Cardiac fibroblast (primary cell): Measurements from ENCODE around the gene TBC1D9.

Experiments
- DNase-seq, 2 donors: peaks; one replicate each; pipeline versions ENCODE4 v3.0.0 to v3.0.0-alpha.2; 2010; ENCODE audit warnings: low read depth in 2 of 2
- H3K4me3 ChIP-seq, 2 donors: replicated peaks in 1 of 2; 1 replicate in 1 of 2; 2 replicates in 1 of 2; pipeline ENCODE4 v1.5.1; 2011; ENCODE audit warnings: low read depth in 2 of 2, low read length in 2 of 2, mild to moderate bottlenecking in 2 of 2, moderate library complexity in 1 of 2
- TF ChIP-seq, protein P1 (sequence below): IDR thresholded peaks from one replicate; pipeline ENCODE4 v1.5.1; 2011; ENCODE audit warnings: low read depth, mild to moderate bottlenecking, low read length, inconsistent platforms

TBC1D9 gene

DNA sequence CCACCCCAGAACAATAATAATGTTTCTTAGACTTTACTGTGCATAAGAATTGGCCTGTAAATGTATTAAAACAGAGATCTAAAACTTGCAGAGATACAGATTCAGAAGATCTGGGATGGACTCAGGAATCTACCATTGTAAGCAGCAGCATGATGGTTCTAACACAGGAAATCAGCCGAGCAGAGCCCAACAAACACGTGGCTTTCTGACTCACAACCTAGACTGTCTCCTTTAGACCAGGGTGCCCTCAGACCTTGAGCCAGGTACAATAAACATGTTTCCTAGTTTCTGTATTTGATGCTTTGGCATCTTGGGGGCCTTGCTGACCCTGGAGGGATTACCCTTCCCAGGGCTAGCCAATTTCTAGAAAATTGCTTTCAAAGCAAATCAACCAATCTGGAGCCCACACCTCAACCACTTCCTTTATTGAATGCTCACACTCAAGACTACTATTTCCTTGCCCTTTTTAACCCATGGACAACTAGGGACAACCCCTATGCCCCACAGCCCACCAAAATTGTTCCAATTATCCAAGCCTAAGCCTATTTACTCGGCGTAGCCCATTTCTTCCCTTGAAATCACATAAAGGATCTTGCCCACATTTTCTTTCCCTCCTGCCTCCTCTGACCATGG, 80.5 kb downstream of the TBC1D9 start:
- TF ChIP-seq, protein P1, sequence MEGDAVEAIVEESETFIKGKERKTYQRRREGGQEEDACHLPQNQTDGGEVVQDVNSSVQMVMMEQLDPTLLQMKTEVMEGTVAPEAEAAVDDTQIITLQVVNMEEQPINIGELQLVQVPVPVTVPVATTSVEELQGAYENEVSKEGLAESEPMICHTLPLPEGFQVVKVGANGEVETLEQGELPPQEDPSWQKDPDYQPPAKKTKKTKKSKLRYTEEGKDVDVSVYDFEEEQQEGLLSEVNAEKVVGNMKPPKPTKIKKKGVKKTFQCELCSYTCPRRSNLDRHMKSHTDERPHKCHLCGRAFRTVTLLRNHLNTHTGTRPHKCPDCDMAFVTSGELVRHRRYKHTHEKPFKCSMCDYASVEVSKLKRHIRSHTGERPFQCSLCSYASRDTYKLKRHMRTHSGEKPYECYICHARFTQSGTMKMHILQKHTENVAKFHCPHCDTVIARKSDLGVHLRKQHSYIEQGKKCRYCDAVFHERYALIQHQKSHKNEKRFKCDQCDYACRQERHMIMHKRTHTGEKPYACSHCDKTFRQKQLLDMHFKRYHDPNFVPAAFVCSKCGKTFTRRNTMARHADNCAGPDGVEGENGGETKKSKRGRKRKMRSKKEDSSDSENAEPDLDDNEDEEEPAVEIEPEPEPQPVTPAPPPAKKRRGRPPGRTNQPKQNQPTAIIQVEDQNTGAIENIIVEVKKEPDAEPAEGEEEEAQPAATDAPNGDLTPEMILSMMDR: no peak
- DNase-seq: peak in 1 of 2 donors; percentile 49
- no peak overlapping the region for H3K4me3 ChIP-seq

DNA sequence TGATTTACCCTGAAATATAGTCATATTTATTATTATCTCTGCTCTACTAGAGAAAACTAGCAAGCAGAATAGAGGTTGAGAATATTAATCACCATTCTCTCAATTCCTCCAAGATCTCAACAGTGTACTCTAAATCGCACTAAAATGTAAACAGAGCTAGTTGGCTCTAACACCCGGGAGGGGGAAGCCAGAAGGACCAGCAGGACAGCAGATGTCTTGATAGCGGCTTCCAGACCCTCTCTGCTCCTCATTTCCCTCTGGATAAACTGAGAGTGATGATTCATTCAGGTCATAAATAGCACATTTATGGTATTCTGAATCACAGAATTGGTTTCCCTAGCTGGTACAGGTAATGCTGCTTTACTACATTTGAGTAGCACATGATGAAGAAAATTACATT, 82.5 kb downstream of the TBC1D9 start:
- DNase-seq: no peak
- H3K4me3 ChIP-seq: no peak overlapping the region
- TF ChIP-seq, protein P1: no peak

DNA sequence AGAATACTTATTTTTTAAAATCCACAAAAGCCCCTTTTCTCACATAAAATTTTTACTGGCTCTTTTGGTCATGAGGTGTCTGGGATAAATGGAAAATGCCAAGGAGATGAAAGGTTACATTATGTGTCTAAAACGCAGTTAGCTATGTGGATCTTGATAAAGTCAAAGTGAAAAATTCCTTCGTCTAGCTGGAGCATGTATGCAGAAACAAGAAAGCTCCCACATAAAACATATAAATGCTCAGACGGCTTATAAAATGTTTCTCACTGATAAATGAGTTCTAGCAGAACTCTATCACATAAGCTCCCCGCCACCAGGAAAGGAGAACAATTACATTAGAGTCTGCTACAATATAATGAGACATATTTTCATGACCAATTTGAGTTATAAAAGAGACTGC, 83.8 kb downstream of the TBC1D9 start:
- no peak overlapping the region for H3K4me3 ChIP-seq
- TF ChIP-seq, protein P1: no peak
- no peak for DNase-seq

DNA sequence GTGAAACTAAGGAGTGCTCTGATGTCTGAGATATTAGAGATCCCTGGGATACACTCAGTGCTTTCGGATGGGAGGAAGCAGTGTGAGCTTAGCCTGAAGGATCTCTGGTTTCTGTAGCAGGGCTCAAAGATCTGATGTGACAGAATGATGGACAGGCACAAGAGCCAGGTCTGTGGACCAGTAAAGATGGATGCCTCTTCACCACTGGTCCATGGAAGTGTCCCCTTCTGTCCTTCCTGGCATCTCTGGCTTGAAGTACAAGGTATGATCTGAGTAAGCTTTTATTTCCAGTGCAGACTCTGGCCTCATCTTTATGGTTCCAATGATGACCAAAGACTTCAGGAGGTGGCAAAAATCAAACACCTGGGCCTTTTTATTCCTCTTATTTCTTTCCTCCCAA, 88.1 kb downstream of the TBC1D9 start:
- no peak overlapping the region for H3K4me3 ChIP-seq
- TF ChIP-seq, protein P1: no peak
- no peak for DNase-seq

DNA sequence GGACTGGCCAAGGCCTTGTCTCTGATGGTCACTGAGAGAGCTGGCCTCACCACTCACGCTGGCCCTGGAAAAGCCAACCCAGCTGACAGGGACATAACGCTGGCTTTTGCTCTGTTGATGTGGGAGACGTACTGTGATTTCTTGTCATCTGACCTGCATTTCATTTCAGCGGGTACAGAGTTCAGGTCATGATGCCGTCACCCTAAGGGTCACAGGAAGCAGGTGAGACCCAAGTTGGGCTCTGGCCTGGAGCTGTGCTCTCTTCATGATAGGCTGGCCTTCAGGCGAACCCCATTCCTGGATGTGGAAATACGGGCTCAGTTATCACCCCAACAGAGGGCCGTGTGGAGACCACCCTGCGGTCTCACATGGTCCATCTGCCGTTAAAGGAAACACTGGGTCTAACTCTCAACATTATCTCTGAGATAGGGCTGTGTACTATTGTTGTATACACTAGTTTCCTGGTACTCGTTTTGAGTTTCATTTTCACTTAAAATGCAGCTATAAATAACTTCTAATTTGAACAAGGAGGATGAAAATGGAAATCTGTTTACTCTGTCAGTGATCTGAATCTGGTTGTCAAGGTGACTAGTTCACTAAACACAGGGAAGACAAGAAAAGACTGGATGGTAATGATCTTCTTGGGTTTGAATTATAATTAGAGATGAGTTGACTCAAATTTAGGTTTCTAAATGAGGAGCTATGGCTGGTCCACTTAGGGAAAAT, 89.1 kb downstream of the TBC1D9 start:
- TF ChIP-seq, protein P1: no peak
- no peak overlapping the region for H3K4me3 ChIP-seq
- DNase-seq: no peak

DNA sequence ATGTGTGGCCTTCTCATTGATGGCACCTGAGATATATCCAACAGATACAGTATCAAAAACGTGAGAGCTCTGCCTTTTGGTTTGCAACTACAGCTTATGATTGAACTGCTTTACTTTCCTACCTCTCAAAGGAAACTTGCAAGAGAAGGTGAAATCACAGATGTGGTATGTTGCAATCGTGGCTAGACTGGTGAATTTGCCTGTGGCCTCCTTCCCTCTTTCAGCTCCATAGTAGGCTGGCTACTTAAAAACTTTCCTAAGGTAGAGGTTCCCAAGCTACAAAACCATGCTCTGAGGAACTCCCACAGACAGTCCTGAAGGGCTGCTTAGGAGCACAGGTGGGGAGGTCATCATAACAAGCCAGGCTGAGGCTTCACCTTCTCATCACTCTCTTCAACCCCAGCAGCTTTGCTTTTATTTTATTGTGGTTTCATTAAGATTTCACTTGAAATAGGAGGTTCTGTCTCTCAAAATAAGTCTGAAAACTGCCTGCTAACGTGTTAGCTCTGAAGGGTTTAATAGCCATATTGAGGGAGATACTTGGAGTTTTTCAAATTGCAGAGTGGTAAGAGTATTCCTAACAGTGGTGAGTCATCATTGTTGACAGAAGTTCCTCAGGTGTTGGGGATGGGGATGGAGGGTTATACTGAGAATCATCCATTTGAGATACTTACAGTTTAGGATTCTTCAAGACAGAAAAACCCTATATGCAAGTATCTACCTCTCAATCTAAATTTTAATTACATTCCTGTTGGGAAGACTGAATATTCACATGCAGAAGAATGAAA, 93.9 kb downstream of the TBC1D9 start:
- TF ChIP-seq, protein P1: no peak
- DNase-seq: peak in 1 of 2 donors; percentile 26
- no peak overlapping the region for H3K4me3 ChIP-seq
